Neural cell (in vitro differentiated cells): Measurements from ENCODE around the gene ZNF761.

ENCODE experiments used
- EP300 ChIP-seq: fragments of 450-650 bp; conservative IDR thresholded peaks from 2 replicates; pipeline ENCODE4 v1.6.1; 2014; ENCODE audit warnings: antibody characterized with exemption, mild to moderate bottlenecking, moderate library complexity; ENCODE audit not compliant: poor library complexity, severe bottlenecking
- EZH2 ChIP-seq: fragments of 200-600, 300-800 bp; shearing (Covaris generic), sonication (generic); IDR thresholded peaks from 2 replicates; pipeline ENCODE4 v1.6.1; 2014; ENCODE audit warnings: antibody characterized with exemption, low read length, borderline replicate concordance, mild to moderate bottlenecking; ENCODE audit not compliant: insufficient read depth, poor library complexity, severe bottlenecking
- POLR2AphosphoS5 ChIP-seq: IDR thresholded peaks from 2 replicates; pipeline ENCODE4 v1.6.1; 2012
- RAD21 ChIP-seq: fragments of 450-650 bp; conservative IDR thresholded peaks from 2 replicates; pipeline ENCODE4 v1.6.1; 2014; ENCODE audit warnings: antibody characterized with exemption, mild to moderate bottlenecking, moderate library complexity
- SMC3 ChIP-seq: fragments of 450-650 bp; conservative IDR thresholded peaks from 2 replicates; pipeline ENCODE4 v1.6.1; 2014; ENCODE audit warnings: antibody characterized with exemption, mild to moderate bottlenecking, moderate library complexity; ENCODE audit not compliant: poor library complexity
- TAF1 ChIP-seq: IDR thresholded peaks from 2 replicates; pipeline ENCODE4 v1.6.1; 2012; ENCODE audit warnings: low read depth
- TF ChIP-seq, protein P1 (sequence below): fragments of 450-650 bp; IDR thresholded peaks from 2 replicates; pipeline ENCODE4 v1.5.1; 2014; ENCODE audit warnings: antibody characterized with exemption, mild to moderate bottlenecking, moderate library complexity; ENCODE audit not compliant: poor library complexity, severe bottlenecking

DNA sequence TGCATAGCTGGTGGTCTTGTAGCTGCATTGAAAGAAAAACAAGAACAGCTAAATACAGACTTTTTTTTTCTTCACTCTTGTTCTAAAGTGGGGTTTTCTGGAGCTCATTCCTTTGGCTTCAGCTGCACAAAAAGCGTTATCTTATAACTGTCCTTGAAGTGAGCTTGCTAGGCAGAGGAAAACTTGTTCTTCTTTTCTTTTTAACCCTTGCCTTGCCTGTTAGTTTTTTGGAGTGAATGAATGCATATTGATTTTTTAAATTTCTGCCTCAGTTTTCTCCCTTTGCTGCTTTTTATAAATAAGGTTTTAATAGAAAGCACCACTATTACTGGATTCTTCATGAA lies 35.3 kb upstream of the ZNF761 start:
- TF ChIP-seq, protein P1, sequence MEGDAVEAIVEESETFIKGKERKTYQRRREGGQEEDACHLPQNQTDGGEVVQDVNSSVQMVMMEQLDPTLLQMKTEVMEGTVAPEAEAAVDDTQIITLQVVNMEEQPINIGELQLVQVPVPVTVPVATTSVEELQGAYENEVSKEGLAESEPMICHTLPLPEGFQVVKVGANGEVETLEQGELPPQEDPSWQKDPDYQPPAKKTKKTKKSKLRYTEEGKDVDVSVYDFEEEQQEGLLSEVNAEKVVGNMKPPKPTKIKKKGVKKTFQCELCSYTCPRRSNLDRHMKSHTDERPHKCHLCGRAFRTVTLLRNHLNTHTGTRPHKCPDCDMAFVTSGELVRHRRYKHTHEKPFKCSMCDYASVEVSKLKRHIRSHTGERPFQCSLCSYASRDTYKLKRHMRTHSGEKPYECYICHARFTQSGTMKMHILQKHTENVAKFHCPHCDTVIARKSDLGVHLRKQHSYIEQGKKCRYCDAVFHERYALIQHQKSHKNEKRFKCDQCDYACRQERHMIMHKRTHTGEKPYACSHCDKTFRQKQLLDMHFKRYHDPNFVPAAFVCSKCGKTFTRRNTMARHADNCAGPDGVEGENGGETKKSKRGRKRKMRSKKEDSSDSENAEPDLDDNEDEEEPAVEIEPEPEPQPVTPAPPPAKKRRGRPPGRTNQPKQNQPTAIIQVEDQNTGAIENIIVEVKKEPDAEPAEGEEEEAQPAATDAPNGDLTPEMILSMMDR = no peak
- TF ChIP-seq TAF1 (no peak), EZH2 (no peak), POLR2AphosphoS5 (no peak), EP300 (no peak), RAD21 (no peak), SMC3 (no peak)
